ENCODE measurements around the gene SBSN.

The SBSN gene

GRCh38 chr19:35554076-35554475 lies 26.0 kb upstream of the SBSN start:
- DNase-seq = no peak

GRCh38 chr19:35553385-35554000 lies 25.4 kb upstream of the SBSN start:
- DNase-seq = no peak

- DNase-seq = no peak
Measured at GRCh38 chr19:35552534-35553384, 24.6 kb upstream of the SBSN start.

GRCh38 chr19:35551091-35551810 lies 23.1 kb upstream of the SBSN start:
- no peak for DNase-seq

- no peak for DNase-seq
Measured at GRCh38 chr19:35549879-35550523, 21.9 kb upstream of the SBSN start.

GRCh38 chr19:35549174-35549788 lies 21.2 kb upstream of the SBSN start:
- DNase-seq = peak; percentile 61

- DNase-seq = no peak
Measured at GRCh38 chr19:35546532-35546931, 18.4 kb upstream of the SBSN start.

- peak; percentile 13 for DNase-seq
Measured at GRCh38 chr19:35545855-35546381, 17.8 kb upstream of the SBSN start.

- DNase-seq = peak; percentile 83
Measured at GRCh38 chr19:35545001-35545854, 17.1 kb upstream of the SBSN start, which contains the start of gene TMEM147. Gene TMEM147, plus strand, starts transcription at chr19:35545626. Its CDS starts 114 bp downstream, at chr19:35545740.

- no peak for DNase-seq
Measured at GRCh38 chr19:35544110-35544802, 16.1 kb upstream of the SBSN start.

- no peak for DNase-seq
Measured at GRCh38 chr19:35543280-35544109, 15.4 kb upstream of the SBSN start.

- no peak for DNase-seq
Measured at GRCh38 chr19:35542209-35542608, 14.1 kb upstream of the SBSN start.

- no peak for DNase-seq
Measured at GRCh38 chr19:35540356-35540927, 12.3 kb upstream of the SBSN start.

- no peak for DNase-seq
Measured at GRCh38 chr19:35539850-35540249, 11.7 kb upstream of the SBSN start.

- DNase-seq = no peak
Measured at GRCh38 chr19:35539314-35539713, 11.2 kb upstream of the SBSN start.

GRCh38 chr19:35534803-35535480 lies 6.8 kb upstream of the SBSN start:
- no peak for DNase-seq

- no peak for DNase-seq
Measured at GRCh38 chr19:35533822-35534392, 5.8 kb upstream of the SBSN start.

GRCh38 chr19:35533201-35533821 lies 5.2 kb upstream of the SBSN start, which contains the start of gene GAPDHS:
Gene GAPDHS, plus strand, starts transcription at chr19:35533456. Its CDS starts 72 bp downstream, at chr19:35533528.
- no peak for DNase-seq
